Ovary (tissue), 3 donors: ENCODE measurements around the gene UBE2V1.

Experiments
- EP300 ChIP-seq: sonication (generic); formaldehyde crosslinking; IDR thresholded peaks from one replicate; pipeline ENCODE4 v1.6.1; 2017; ENCODE audit warnings: antibody characterized with exemption
- TF ChIP-seq, protein P1 (sequence below), 3 donors: fragments of 450-650 bp in 2 of 3; fragments of 200-600 bp in 1 of 3; IDR thresholded peaks; one replicate each; pipeline versions ENCODE4 v1.5.1 to v1.8.0; 2016 to 2022; ENCODE audit warnings: antibody characterized with exemption in 3 of 3, mild to moderate bottlenecking in 1 of 3
- donor health status: DM: no; HTN: no; CAD: no.

- TF ChIP-seq, protein P1, sequence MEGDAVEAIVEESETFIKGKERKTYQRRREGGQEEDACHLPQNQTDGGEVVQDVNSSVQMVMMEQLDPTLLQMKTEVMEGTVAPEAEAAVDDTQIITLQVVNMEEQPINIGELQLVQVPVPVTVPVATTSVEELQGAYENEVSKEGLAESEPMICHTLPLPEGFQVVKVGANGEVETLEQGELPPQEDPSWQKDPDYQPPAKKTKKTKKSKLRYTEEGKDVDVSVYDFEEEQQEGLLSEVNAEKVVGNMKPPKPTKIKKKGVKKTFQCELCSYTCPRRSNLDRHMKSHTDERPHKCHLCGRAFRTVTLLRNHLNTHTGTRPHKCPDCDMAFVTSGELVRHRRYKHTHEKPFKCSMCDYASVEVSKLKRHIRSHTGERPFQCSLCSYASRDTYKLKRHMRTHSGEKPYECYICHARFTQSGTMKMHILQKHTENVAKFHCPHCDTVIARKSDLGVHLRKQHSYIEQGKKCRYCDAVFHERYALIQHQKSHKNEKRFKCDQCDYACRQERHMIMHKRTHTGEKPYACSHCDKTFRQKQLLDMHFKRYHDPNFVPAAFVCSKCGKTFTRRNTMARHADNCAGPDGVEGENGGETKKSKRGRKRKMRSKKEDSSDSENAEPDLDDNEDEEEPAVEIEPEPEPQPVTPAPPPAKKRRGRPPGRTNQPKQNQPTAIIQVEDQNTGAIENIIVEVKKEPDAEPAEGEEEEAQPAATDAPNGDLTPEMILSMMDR (IDR thresholded peaks at IDR 0.05): no peak
- TF ChIP-seq EP300: no peak
These were observed 27.4 kb upstream of the UBE2V1 start for GRCh38 chr20:50140339-50140859.
